PC-3 (cell line): ENCODE results near the gene RAD23A.

ENCODE experiments used
- EZH2 ChIP-seq: fragments of 300-600 bp; sonication (generic); IDR thresholded peaks from one replicate; pipeline ENCODE4 v1.6.1; 2017; ENCODE audit warnings: antibody characterized with exemption, mild to moderate bottlenecking, low read length; ENCODE audit not compliant: unreplicated experiment
- EZH2phosphoT487 ChIP-seq: fragments of 300-600 bp; sonication (generic); IDR thresholded peaks from 2 replicates; pipeline ENCODE4 v1.6.1; 2018; ENCODE audit warnings: mild to moderate bottlenecking, antibody characterized with exemption, low read length, borderline replicate concordance
- TF ChIP-seq, protein P1 (sequence below): fragments of 300-600 bp; sonication (generic); conservative IDR thresholded peaks from 2 replicates; pipeline ENCODE4 v1.5.1; 2017; ENCODE audit warnings: antibody characterized with exemption, low read depth, mild to moderate bottlenecking, low read length

DNA sequence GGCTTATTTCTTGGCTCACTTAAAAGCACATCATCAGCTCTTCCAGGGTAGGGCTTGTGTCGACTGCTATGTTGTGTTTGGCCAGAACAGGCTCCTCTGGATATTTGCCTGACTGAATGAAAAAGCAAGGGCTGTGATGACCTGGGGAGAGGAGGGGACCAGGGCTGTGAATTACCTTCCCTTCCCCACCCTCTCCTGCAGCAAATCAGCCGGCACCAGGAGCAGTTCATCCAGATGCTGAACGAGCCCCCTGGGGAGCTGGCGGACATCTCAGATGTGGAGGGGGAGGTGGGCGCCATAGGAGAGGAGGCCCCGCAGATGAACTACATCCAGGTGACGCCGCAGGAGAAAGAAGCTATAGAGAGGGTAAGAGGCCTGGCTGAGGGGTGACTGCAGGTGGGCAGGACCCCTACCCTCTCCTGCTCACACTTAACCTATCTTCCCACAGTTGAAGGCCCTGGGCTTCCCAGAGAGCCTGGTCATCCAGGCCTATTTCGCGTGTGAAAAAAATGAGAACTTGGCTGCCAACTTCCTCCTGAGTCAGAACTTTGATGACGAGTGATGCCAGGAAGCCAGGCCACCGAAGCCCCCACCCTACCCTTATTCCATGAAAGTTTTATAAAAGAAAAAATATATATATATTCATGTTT lies 7.0 kb downstream of the RAD23A start:
- TF ChIP-seq, protein P1, sequence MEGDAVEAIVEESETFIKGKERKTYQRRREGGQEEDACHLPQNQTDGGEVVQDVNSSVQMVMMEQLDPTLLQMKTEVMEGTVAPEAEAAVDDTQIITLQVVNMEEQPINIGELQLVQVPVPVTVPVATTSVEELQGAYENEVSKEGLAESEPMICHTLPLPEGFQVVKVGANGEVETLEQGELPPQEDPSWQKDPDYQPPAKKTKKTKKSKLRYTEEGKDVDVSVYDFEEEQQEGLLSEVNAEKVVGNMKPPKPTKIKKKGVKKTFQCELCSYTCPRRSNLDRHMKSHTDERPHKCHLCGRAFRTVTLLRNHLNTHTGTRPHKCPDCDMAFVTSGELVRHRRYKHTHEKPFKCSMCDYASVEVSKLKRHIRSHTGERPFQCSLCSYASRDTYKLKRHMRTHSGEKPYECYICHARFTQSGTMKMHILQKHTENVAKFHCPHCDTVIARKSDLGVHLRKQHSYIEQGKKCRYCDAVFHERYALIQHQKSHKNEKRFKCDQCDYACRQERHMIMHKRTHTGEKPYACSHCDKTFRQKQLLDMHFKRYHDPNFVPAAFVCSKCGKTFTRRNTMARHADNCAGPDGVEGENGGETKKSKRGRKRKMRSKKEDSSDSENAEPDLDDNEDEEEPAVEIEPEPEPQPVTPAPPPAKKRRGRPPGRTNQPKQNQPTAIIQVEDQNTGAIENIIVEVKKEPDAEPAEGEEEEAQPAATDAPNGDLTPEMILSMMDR: no peak
- TF ChIP-seq EZH2: no peak
- TF ChIP-seq EZH2phosphoT487: no peak
